Activated CD8-positive, alpha-beta memory T cell treated with anti-CD3 and anti-CD28 coated beads, Interleukin-2, amount 50 U/mL, for 24 hours (primary cell): ENCODE data around the gene FBXO4.
"Not testable (repeated sequence)": the region's sequence is repeated elsewhere in the genome, so short reads cannot be mapped to it uniquely, and the experiment has no call there.

ENCODE experiments used
- DNase-seq: peaks from one replicate; pipeline ENCODE4 v3.0.0-alpha.2; 2020; ENCODE audit errors: extremely low read depth

Gene FBXO4

GRCh38 chr5:41924526-41924871 is 582 bp upstream of the FBXO4 start:
- no peak for DNase-seq

- no peak for DNase-seq
Measured at GRCh38 chr5:41925555-41925951, 472 bp downstream of the FBXO4 start.

GRCh38 chr5:41927604-41928003 is 2.5 kb downstream of the FBXO4 start:
- DNase-seq, result no peak

GRCh38 chr5:41929035-41929434 is 4.0 kb downstream of the FBXO4 start:
- no peak for DNase-seq

- no peak for DNase-seq
Measured at GRCh38 chr5:41932770-41933169, 7.7 kb downstream of the FBXO4 start.

GRCh38 chr5:41935544-41935943 is 10.5 kb downstream of the FBXO4 start:
- DNase-seq, result no peak

GRCh38 chr5:41940641-41941040 is 15.6 kb downstream of the FBXO4 start:
- no peak for DNase-seq

- not testable (repeated sequence) for DNase-seq
Measured at GRCh38 chr5:41945332-41945955, 20.4 kb downstream of the FBXO4 start.

- DNase-seq, result no peak
Measured at GRCh38 chr5:41951224-41951623, 26.1 kb downstream of the FBXO4 start.

GRCh38 chr5:41954286-41954685 is 29.2 kb downstream of the FBXO4 start:
- no peak for DNase-seq

GRCh38 chr5:41955432-41956024 is 30.4 kb downstream of the FBXO4 start:
- no peak for DNase-seq

- DNase-seq, result no peak
Measured at GRCh38 chr5:41956943-41957342, 31.9 kb downstream of the FBXO4 start.

- DNase-seq, result no peak
Measured at GRCh38 chr5:41960481-41960880, 35.4 kb downstream of the FBXO4 start.

- DNase-seq, result no peak
Measured at GRCh38 chr5:41961736-41962135, 36.7 kb downstream of the FBXO4 start.

GRCh38 chr5:41962491-41962890 is 37.4 kb downstream of the FBXO4 start:
- DNase-seq, result no peak

- no peak for DNase-seq
Measured at GRCh38 chr5:41966401-41967105, 41.5 kb downstream of the FBXO4 start.

- DNase-seq, result no peak
Measured at GRCh38 chr5:41967401-41967800, 42.3 kb downstream of the FBXO4 start.

- DNase-seq, result no peak
Measured at GRCh38 chr5:41968153-41968723, 43.2 kb downstream of the FBXO4 start.

- no peak for DNase-seq
Measured at GRCh38 chr5:41973087-41973486, 48.0 kb downstream of the FBXO4 start.

GRCh38 chr5:41973887-41974286 is 48.8 kb downstream of the FBXO4 start:
- DNase-seq, result no peak

GRCh38 chr5:41978676-41979075 is 53.6 kb downstream of the FBXO4 start:
- DNase-seq, result no peak

- DNase-seq, result no peak
Measured at GRCh38 chr5:41980396-41980795, 55.3 kb downstream of the FBXO4 start.

- DNase-seq, result no peak
Measured at GRCh38 chr5:41980870-41981269, 55.8 kb downstream of the FBXO4 start.
